CD14-positive monocyte (primary cell): ENCODE measurements around the gene KRT75. TPM values are rescaled to one million over a fixed set of nuclear protein-coding genes. Genes with fewer than 3 reads are reported as not detected.

Experiments used
- DNase-seq, 3 donors: peaks; one replicate each; pipeline ENCODE4 v3.0.0-alpha.2; 2011 to 2022
- H2AFZ ChIP-seq: 2 replicates; pipeline ENCODE4 v1.6.0; 2012; ENCODE audit warnings: mild to moderate bottlenecking, low read depth, low read length, inconsistent platforms; ENCODE audit not compliant: insufficient read depth, poor library complexity, severe bottlenecking
- H3K27ac ChIP-seq, 2 donors: 1 replicate in 1 of 2; 2 replicates in 1 of 2; pipeline ENCODE4 v1.5.1; 2012 to 2013; ENCODE audit warnings: low read length in 2 of 2, control low read depth in 1 of 2, inconsistent platforms in 1 of 2, low read depth in 1 of 2, mild to moderate bottlenecking in 1 of 2
- H3K27me3 ChIP-seq, 2 donors: one replicate each; pipeline versions ENCODE4 v1.6.0 to v1.6.1; 2011 to 2013; ENCODE audit warnings: low read length in 2 of 2; ENCODE audit not compliant: control insufficient read depth in 2 of 2, insufficient read depth in 2 of 2
- H3K36me3 ChIP-seq, 2 donors: replicated peaks in 1 of 2; 1 replicate in 1 of 2; 2 replicates in 1 of 2; pipeline versions ENCODE4 v1.5.1 to v1.6.1; 2012 to 2013; ENCODE audit warnings: low read length in 2 of 2, control low read depth in 1 of 2, inconsistent platforms in 1 of 2, mild to moderate bottlenecking in 1 of 2; ENCODE audit not compliant: insufficient read depth in 2 of 2, control insufficient read depth in 1 of 2
- H3K4me1 ChIP-seq, 2 donors: 1 replicate in 1 of 2; 2 replicates in 1 of 2; pipeline versions ENCODE4 v1.5.1 to v1.6.1; 2012 to 2013; ENCODE audit warnings: low read length in 2 of 2, control low read depth in 1 of 2, inconsistent platforms in 1 of 2, mild to moderate bottlenecking in 1 of 2, moderate library complexity in 1 of 2; ENCODE audit not compliant: insufficient read depth in 2 of 2, control insufficient read depth in 1 of 2
- H3K4me2 ChIP-seq: replicated peaks from 2 replicates; pipeline ENCODE3; 2012; ENCODE audit warnings: low read length, moderate library complexity, mild to moderate bottlenecking; ENCODE audit not compliant: poor library complexity, severe bottlenecking; ENCODE audit errors: extremely low read depth
- H3K4me3 ChIP-seq, 3 experiments: fragments of 200-600 bp in 1 of 3; sonication (generic) in 1 of 3; replicated peaks in 1 of 3; 1 replicate in 2 of 3; 2 replicates in 1 of 3; pipeline ENCODE4 v1.5.1; 2011 to 2013; ENCODE audit warnings: low read length in 3 of 3, mild to moderate bottlenecking in 3 of 3, control low read depth in 2 of 3, low read depth in 2 of 3, inconsistent platforms in 1 of 3, moderate library complexity in 1 of 3
- H3K79me2 ChIP-seq: 2 replicates; pipeline ENCODE4 v1.6.0; 2012; ENCODE audit warnings: mild to moderate bottlenecking, control low read depth, inconsistent platforms, low read length, moderate library complexity; ENCODE audit not compliant: insufficient read depth
- H3K9ac ChIP-seq: 2 replicates; pipeline ENCODE4 v1.6.0; 2017; ENCODE audit warnings: low read length, mild to moderate bottlenecking; ENCODE audit not compliant: insufficient read depth, poor library complexity, severe bottlenecking
- H3K9me3 ChIP-seq, 2 donors: replicated peaks in 1 of 2; 1 replicate in 1 of 2; 2 replicates in 1 of 2; pipeline versions ENCODE4 v1.5.1 to v1.6.1; 2012 to 2013; ENCODE audit warnings: low read length in 2 of 2, control low read depth in 1 of 2; ENCODE audit not compliant: control insufficient read depth in 1 of 2, insufficient read depth in 1 of 2
- H4K20me1 ChIP-seq: 2 replicates; pipeline ENCODE4 v1.6.0; 2012; ENCODE audit warnings: mild to moderate bottlenecking, low read length, control low read depth, moderate library complexity; ENCODE audit not compliant: insufficient read depth
- H3K27ac Mint-ChIP-seq, 7 donors: one replicate each; pipeline ENCODE4 v1.8.0; 2020; ENCODE audit warnings: mild to moderate bottlenecking in 7 of 7, mixed read lengths in 7 of 7, moderate library complexity in 6 of 7, inconsistent platforms in 2 of 7
- H3K27me3 Mint-ChIP-seq, 3 donors: one replicate each; pipeline ENCODE4 v1.8.0; 2021 to 2022; ENCODE audit warnings: low read depth in 3 of 3, mild to moderate bottlenecking in 3 of 3, mixed read lengths in 3 of 3, moderate library complexity in 3 of 3, inconsistent platforms in 1 of 3
- H3K36me3 Mint-ChIP-seq, 2 donors: one replicate each; pipeline ENCODE4 v1.8.0; 2020; ENCODE audit warnings: mixed read lengths in 2 of 2, inconsistent platforms in 1 of 2, mild to moderate bottlenecking in 1 of 2
- H3K4me1 Mint-ChIP-seq: one replicate; pipeline ENCODE4 v1.8.0; 2020; ENCODE audit warnings: mild to moderate bottlenecking, mixed read lengths
- H3K4me3 Mint-ChIP-seq, 2 donors: one replicate each; pipeline ENCODE4 v1.8.0; 2020; ENCODE audit warnings: mild to moderate bottlenecking in 2 of 2, mixed read lengths in 2 of 2, moderate library complexity in 1 of 2
- H3K9me3 Mint-ChIP-seq, 7 donors: one replicate each; pipeline ENCODE4 v1.8.0; 2020 to 2022; ENCODE audit warnings: mixed read lengths in 7 of 7, mild to moderate bottlenecking in 6 of 7, moderate library complexity in 6 of 7, inconsistent platforms in 2 of 7
- CTCF ChIP-seq: fragments of 200-600 bp; IDR thresholded peaks from one replicate; pipeline ENCODE4 v1.8.0; 2022; ENCODE audit warnings: antibody characterized with exemption, mild to moderate bottlenecking
- WGBS: methylation state at CpG from one replicate; pipeline ENCODE4 v1.1.5; 2013; ENCODE audit warnings: missing lambda C conversion rate; ENCODE audit not compliant: insufficient coverage; 5-methylcytosine and 5-hydroxymethylcytosine counted together
- intact Hi-C, 2 donors: fragments of 100-400 bp; cut with micrococcal nuclease; formaldehyde crosslinking; loops; one replicate each; pipeline versions ENCODE4 v1.15.0 to v1.15.1; 2023
- polyA plus RNA-seq, 3 donors: library from polyadenylated mRNA; depleted of rRNA in 1 of 3; unstranded in 2 of 3; stranded (reverse) in 1 of 3; fragments of 300-500 nt in 2 of 3; fragments of >200 nt in 1 of 3; fragmentation: Illumina TruSeq in 2 of 3; gene quantifications; 1 replicate in 2 of 3; 2 replicates in 1 of 3; pipeline ENCODE4 v1.2.3, GENCODE V29; 2012 to 2021

KRT75 gene
- polyA plus RNA-seq, 3 donors: not detected

- Mint-ChIP-seq H3K27ac (no peak overlapping the region), H3K4me1 (no peaks in the 10 kb centered on the region), H3K9me3 (peaks cover 0 to 7% (median 0%) of the 10 kb centered on the region in 7 donors), H3K36me3 (no peaks in the 10 kb centered on the region), H3K27me3 (peaks cover 5 to 21% (median 17%) of the 10 kb centered on the region in 3 donors), H3K4me3 (no peak overlapping the region)
- Histone ChIP-seq H3K79me2 (no peaks in the 10 kb centered on the region), H3K27ac (no peak overlapping the region), H3K36me3 (no peaks in the 10 kb centered on the region), H3K9me3 (no peaks in the 10 kb centered on the region), H2AFZ (no peak overlapping the region), H3K9ac (no peak overlapping the region), H3K4me1 (no peaks in the 10 kb centered on the region), H4K20me1 (no peaks in the 10 kb centered on the region), H3K27me3 (no peaks in the 10 kb centered on the region), H3K4me3 (no peak overlapping the region), H3K4me2 (no peak overlapping the region)
- no peak for DNase-seq
- 100% methylated on average over 2 of the region's 10 CpGs for WGBS
- no peak for TF ChIP-seq CTCF
- intact Hi-C loops: no loop called here
Measured at GRCh38 chr12:52444647-52445595, 10.8 kb upstream of the KRT75 start.

- 100% methylated on average over 1 of the region's 3 CpGs for WGBS
- H3K4me3 ChIP-seq: no peak overlapping the region
- H3K36me3 ChIP-seq: no peaks in the 10 kb centered on the region
- Mint-ChIP-seq H3K4me1 (no peaks in the 10 kb centered on the region), H3K4me3 (no peak overlapping the region), H3K27ac (no peak overlapping the region), H3K36me3 (no peaks in the 10 kb centered on the region), H3K27me3 (peaks cover 5 to 22% (median 15%) of the 10 kb centered on the region in 3 donors), H3K9me3 (peaks cover 0 to 7% (median 0%) of the 10 kb centered on the region in 7 donors)
- H3K4me2 ChIP-seq: no peak overlapping the region
- no peaks in the 10 kb centered on the region for H4K20me1 ChIP-seq
- H3K27ac ChIP-seq: no peak overlapping the region
- intact Hi-C loops: no loop called here
- TF ChIP-seq CTCF: no peak
- no peak for DNase-seq
- H3K4me1 ChIP-seq: no peaks in the 10 kb centered on the region
- H3K27me3 ChIP-seq: no peaks in the 10 kb centered on the region
- no peaks in the 10 kb centered on the region for H3K79me2 ChIP-seq
- H3K9me3 ChIP-seq: no peaks in the 10 kb centered on the region
- H2AFZ ChIP-seq: no peak overlapping the region
- H3K9ac ChIP-seq: no peak overlapping the region
Measured at GRCh38 chr12:52443966-52444365, 9.8 kb upstream of the KRT75 start.
